Parathyroid adenoma (tissue), 2 donors: Measurements from ENCODE around the gene CEP70.
A peak's percentile ranks its signal among the peaks of the same experiment; 100 is the strongest.

ENCODE experiments used
- H2AFZ ChIP-seq: fragments of 300-600 bp; sonication (generic); one replicate; pipeline ENCODE4 v1.7.0; 2017; ENCODE audit warnings: antibody characterized with exemption, mild to moderate bottlenecking
- H3K27ac ChIP-seq: fragments of 300-600 bp; sonication (generic); one replicate; pipeline ENCODE4 v1.7.0; 2017
- H3K27me3 ChIP-seq: fragments of 300-600 bp; sonication (generic); one replicate; pipeline ENCODE4 v1.7.0; 2017; ENCODE audit warnings: low read length; ENCODE audit not compliant: control insufficient read depth, insufficient read depth
- H3K36me3 ChIP-seq: fragments of 300-600 bp; sonication (generic); one replicate; pipeline ENCODE4 v1.7.0; 2017; ENCODE audit warnings: low read length; ENCODE audit not compliant: control insufficient read depth, insufficient read depth
- H3K4me1 ChIP-seq: fragments of 300-600 bp; sonication (generic); one replicate; pipeline ENCODE4 v1.7.0; 2017; ENCODE audit warnings: control low read depth
- H3K4me2 ChIP-seq: fragments of 300-600 bp; sonication (generic); one replicate; pipeline ENCODE4 v1.7.0; 2017; ENCODE audit warnings: low read length
- H3K4me3 ChIP-seq: fragments of 300-600 bp; sonication (generic); one replicate; pipeline ENCODE4 v1.7.0; 2017; ENCODE audit warnings: low read depth, low read length
- H3K79me2 ChIP-seq: fragments of 300-600 bp; sonication (generic); one replicate; pipeline ENCODE4 v1.7.0; 2017; ENCODE audit warnings: control low read depth
- H3K9ac ChIP-seq: fragments of 300-600 bp; sonication (generic); one replicate; pipeline ENCODE4 v1.7.0; 2017; ENCODE audit warnings: mild to moderate bottlenecking
- H3K9me3 ChIP-seq: fragments of 300-600 bp; sonication (generic); one replicate; pipeline ENCODE4 v1.7.0; 2017; ENCODE audit warnings: low read length; ENCODE audit not compliant: control insufficient read depth
- TF ChIP-seq, protein P1 (sequence below): fragments of 300-600 bp; sonication (generic); IDR thresholded peaks from one replicate; pipeline ENCODE4 v1.7.0; 2017; ENCODE audit warnings: antibody characterized with exemption, mild to moderate bottlenecking
- donor health status: primary hyperparathyroidism.

Gene CEP70, protein sequence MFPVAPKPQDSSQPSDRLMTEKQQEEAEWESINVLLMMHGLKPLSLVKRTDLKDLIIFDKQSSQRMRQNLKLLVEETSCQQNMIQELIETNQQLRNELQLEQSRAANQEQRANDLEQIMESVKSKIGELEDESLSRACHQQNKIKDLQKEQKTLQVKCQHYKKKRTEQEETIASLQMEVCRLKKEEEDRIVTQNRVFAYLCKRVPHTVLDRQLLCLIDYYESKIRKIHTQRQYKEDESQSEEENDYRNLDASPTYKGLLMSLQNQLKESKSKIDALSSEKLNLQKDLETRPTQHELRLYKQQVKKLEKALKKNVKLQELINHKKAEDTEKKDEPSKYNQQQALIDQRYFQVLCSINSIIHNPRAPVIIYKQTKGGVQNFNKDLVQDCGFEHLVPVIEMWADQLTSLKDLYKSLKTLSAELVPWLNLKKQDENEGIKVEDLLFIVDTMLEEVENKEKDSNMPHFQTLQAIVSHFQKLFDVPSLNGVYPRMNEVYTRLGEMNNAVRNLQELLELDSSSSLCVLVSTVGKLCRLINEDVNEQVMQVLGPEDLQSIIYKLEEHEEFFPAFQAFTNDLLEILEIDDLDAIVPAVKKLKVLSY

GRCh38 chr3:138594150-138594934 lies at the start of gene CEP70:
Gene CEP70, minus strand, starts transcription at chr3:138594260. Its CDS starts 21,333 bp downstream, at chr3:138572927.
- H3K79me2 ChIP-seq: peaks cover 9% of the 10 kb centered on the region
- no peaks in the 10 kb centered on the region for H3K27me3 ChIP-seq
- H3K4me1 ChIP-seq: peaks cover 5% of the 10 kb centered on the region
- peak within 1 kb of the TSS; percentile 97 for H2AFZ ChIP-seq
- H3K9me3 ChIP-seq: no peaks in the 10 kb centered on the region
- no peaks in the 10 kb centered on the region for H3K36me3 ChIP-seq
- peak within 1 kb of the TSS; percentile 87 for H3K9ac ChIP-seq
- H3K4me2 ChIP-seq: peak within 1 kb of the TSS; percentile 80
- H3K4me3 ChIP-seq: peak within 1 kb of the TSS; percentile 73
- H3K27ac ChIP-seq: peak within 1 kb of the TSS; percentile 96
- TF ChIP-seq, protein P1, sequence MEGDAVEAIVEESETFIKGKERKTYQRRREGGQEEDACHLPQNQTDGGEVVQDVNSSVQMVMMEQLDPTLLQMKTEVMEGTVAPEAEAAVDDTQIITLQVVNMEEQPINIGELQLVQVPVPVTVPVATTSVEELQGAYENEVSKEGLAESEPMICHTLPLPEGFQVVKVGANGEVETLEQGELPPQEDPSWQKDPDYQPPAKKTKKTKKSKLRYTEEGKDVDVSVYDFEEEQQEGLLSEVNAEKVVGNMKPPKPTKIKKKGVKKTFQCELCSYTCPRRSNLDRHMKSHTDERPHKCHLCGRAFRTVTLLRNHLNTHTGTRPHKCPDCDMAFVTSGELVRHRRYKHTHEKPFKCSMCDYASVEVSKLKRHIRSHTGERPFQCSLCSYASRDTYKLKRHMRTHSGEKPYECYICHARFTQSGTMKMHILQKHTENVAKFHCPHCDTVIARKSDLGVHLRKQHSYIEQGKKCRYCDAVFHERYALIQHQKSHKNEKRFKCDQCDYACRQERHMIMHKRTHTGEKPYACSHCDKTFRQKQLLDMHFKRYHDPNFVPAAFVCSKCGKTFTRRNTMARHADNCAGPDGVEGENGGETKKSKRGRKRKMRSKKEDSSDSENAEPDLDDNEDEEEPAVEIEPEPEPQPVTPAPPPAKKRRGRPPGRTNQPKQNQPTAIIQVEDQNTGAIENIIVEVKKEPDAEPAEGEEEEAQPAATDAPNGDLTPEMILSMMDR: peak; percentile 96

GRCh38 chr3:138642927-138643253 lies 48.8 kb upstream of the CEP70 start:
- Histone ChIP-seq H3K9me3 (no peaks in the 10 kb centered on the region), H3K27ac (no peak overlapping the region), H3K4me2 (no peak overlapping the region), H3K4me1 (no peaks in the 10 kb centered on the region), H3K27me3 (no peaks in the 10 kb centered on the region), H3K9ac (no peak overlapping the region), H2AFZ (no peak overlapping the region), H3K4me3 (no peak overlapping the region), H3K36me3 (no peaks in the 10 kb centered on the region), H3K79me2 (no peaks in the 10 kb centered on the region)
- TF ChIP-seq, protein P1: no peak

DNA sequence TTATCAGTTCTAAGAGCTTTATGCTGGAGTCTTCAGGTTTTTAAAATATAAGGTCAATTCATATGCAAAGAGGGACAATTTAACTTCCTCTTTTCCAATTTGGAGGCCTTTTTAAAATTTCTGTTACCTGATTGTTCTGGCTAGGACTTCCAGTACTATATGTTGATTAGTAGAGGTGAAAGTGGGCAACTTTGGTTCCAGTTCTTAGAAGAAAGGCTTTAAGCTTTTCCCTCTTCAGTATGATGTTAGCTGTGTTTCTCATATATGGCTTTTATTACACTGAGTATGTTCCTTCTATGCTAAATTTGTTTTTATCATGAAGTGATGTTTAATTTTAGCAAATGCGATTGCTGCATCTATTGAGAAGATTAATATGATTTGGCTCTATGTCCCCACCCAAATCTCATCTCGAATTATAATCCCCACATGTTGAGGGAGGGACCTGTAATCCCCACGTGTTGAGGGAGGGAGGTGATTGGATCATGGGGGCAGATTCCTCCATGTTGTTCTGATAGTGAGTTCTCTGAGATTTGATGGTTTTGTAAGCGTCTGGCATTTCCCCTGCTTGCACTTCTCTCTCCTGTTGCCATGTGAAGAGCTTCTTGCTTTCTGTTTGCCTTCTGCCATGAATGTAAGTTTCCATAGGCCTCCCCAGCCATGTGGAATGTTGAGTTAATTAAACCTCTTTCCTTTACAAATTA lies 48.3 kb upstream of the CEP70 start:
- no peak overlapping the region for H3K9ac ChIP-seq
- no peaks in the 10 kb centered on the region for H3K36me3 ChIP-seq
- H2AFZ ChIP-seq: no peak overlapping the region
- no peaks in the 10 kb centered on the region for H3K4me1 ChIP-seq
- no peak overlapping the region for H3K27ac ChIP-seq
- TF ChIP-seq, protein P1: no peak
- H3K27me3 ChIP-seq: no peaks in the 10 kb centered on the region
- H3K9me3 ChIP-seq: no peaks in the 10 kb centered on the region
- no peaks in the 10 kb centered on the region for H3K79me2 ChIP-seq
- no peak overlapping the region for H3K4me3 ChIP-seq
- H3K4me2 ChIP-seq: no peak overlapping the region

DNA sequence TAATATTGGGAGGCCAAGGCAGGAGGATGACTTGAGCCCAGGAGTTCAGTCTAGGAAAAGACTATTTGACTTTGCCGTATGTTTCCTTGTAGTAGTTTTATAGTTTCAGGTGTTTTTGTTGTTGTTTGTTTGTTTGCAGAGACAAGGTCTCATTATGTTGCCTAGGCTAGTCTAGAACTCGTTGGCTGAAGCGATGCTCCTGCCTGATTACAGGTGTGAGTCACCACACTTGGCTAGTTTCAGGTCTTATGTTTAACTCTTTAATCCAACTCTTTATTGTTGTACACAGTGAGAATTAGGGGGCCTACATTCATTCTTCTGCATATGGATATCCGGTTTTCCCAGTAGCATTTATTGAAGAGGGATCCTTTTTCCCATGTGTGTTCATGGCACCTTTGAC lies 46.5 kb upstream of the CEP70 start:
- Histone ChIP-seq H3K9me3 (no peaks in the 10 kb centered on the region), H2AFZ (no peak overlapping the region)

More for the DNA sequence above, 46.5 kb upstream of the CEP70 start:
- Histone ChIP-seq H3K36me3 (no peaks in the 10 kb centered on the region), H3K4me3 (no peak overlapping the region), H3K9ac (no peak overlapping the region), H3K79me2 (no peaks in the 10 kb centered on the region), H3K27me3 (no peaks in the 10 kb centered on the region), H3K4me2 (no peak overlapping the region), H3K4me1 (no peaks in the 10 kb centered on the region), H3K27ac (no peak overlapping the region)
- TF ChIP-seq, protein P1: no peak
